KMS-11 (cell line): ENCODE results near the gene NFIL3.

Experiments used
- H2AFZ ChIP-seq: fragments of 200-600 bp; sonication (generic); 2 replicates; pipeline ENCODE4 v1.6.1; 2016; ENCODE audit warnings: antibody characterized with exemption, mixed run types, low read depth
- H3K27ac ChIP-seq: fragments of 200-600 bp; sonication (generic); 2 replicates; pipeline ENCODE4 v1.6.1; 2016; ENCODE audit warnings: mild to moderate bottlenecking, mixed run types
- H3K27me3 ChIP-seq: fragments of 200-600 bp; sonication (generic); 2 replicates; pipeline ENCODE4 v1.6.1; 2017; ENCODE audit warnings: mild to moderate bottlenecking, low read depth, mixed run types, moderate library complexity; ENCODE audit not compliant: insufficient read depth
- H3K36me3 ChIP-seq: fragments of 200-600 bp; sonication (generic); 2 replicates; pipeline ENCODE4 v1.6.1; 2017; ENCODE audit warnings: mild to moderate bottlenecking, mixed run types; ENCODE audit not compliant: insufficient read depth
- H3K4me1 ChIP-seq: fragments of 200-600 bp; sonication (generic); 2 replicates; pipeline ENCODE4 v1.6.1; 2016; ENCODE audit warnings: mild to moderate bottlenecking, low read depth, mixed run types; ENCODE audit not compliant: poor library complexity, severe bottlenecking
- H3K4me2 ChIP-seq: fragments of 200-600 bp; sonication (generic); 2 replicates; pipeline ENCODE4 v1.7.0; 2016; ENCODE audit warnings: mild to moderate bottlenecking, mixed run types
- H3K4me3 ChIP-seq: fragments of 200-600 bp; sonication (generic); IDR thresholded peaks from 2 replicates; pipeline ENCODE4 v1.6.1; 2017; ENCODE audit warnings: low read depth, low read length, mixed read lengths; ENCODE audit not compliant: insufficient read depth
- H3K79me2 ChIP-seq: fragments of 200-600 bp; sonication (generic); 2 replicates; pipeline ENCODE4 v1.6.1; 2016; ENCODE audit warnings: low read depth, mixed run types; ENCODE audit not compliant: insufficient read depth
- H3K9ac ChIP-seq: fragments of 200-600 bp; sonication (generic); 2 replicates; pipeline ENCODE4 v1.6.1; 2016; ENCODE audit warnings: mild to moderate bottlenecking, mixed run types
- H4K20me1 ChIP-seq: fragments of 200-600 bp; sonication (generic); 2 replicates; pipeline ENCODE4 v1.6.1; 2016; ENCODE audit warnings: mild to moderate bottlenecking, mixed run types; ENCODE audit not compliant: insufficient read depth
- CTCF ChIP-seq: fragments of 200-600 bp; sonication (generic); conservative IDR thresholded peaks from 2 replicates; pipeline ENCODE4 v1.6.1; 2017; ENCODE audit warnings: low read depth, mild to moderate bottlenecking, antibody characterized with exemption, low read length, moderate library complexity, mixed read lengths

The NFIL3 gene

GRCh38 chr9:91411096-91411771, 12.4 kb downstream of the NFIL3 start:
- no peak overlapping the region for H3K4me3 ChIP-seq
- peaks cover 83% of the 10 kb centered on the region for H3K79me2 ChIP-seq

GRCh38 chr9:91410161-91410560, 13.5 kb downstream of the NFIL3 start:
- TF ChIP-seq CTCF = no peak
- peaks cover 15% of the 10 kb centered on the region; the same call in 1 of the 2 replicates for H3K36me3 ChIP-seq
- no peak overlapping the region for H3K27ac ChIP-seq
- H3K9ac ChIP-seq = no peak overlapping the region
- H4K20me1 ChIP-seq = peaks cover 17% of the 10 kb centered on the region; the same call in 1 of the 2 replicates
- H3K27me3 ChIP-seq = no peaks in the 10 kb centered on the region
- H2AFZ ChIP-seq = no peak overlapping the region
- H3K79me2 ChIP-seq = peaks cover 72% of the 10 kb centered on the region
- no peak overlapping the region for H3K4me2 ChIP-seq
- H3K4me3 ChIP-seq = no peak overlapping the region
- H3K4me1 ChIP-seq = peaks cover 29% of the 10 kb centered on the region

More at GRCh38 chr9:91411096-91411771, 12.4 kb downstream of the NFIL3 start:
- H3K27me3 ChIP-seq = no peaks in the 10 kb centered on the region
- H3K4me2 ChIP-seq = no peak overlapping the region
- peaks cover 34% of the 10 kb centered on the region for H3K4me1 ChIP-seq
- H2AFZ ChIP-seq = no peak overlapping the region
- H3K27ac ChIP-seq = no peak overlapping the region
- no peak overlapping the region for H3K9ac ChIP-seq
- TF ChIP-seq CTCF = no peak
- H4K20me1 ChIP-seq = peaks cover 26% of the 10 kb centered on the region
- peaks cover 15% of the 10 kb centered on the region; the same call in 1 of the 2 replicates for H3K36me3 ChIP-seq

GRCh38 chr9:91408475-91408874, 15.2 kb downstream of the NFIL3 start:
- no peak overlapping the region for H3K4me2 ChIP-seq
- no peak overlapping the region for H2AFZ ChIP-seq
- no peaks in the 10 kb centered on the region for H3K27me3 ChIP-seq
- H3K36me3 ChIP-seq = peaks cover 15% of the 10 kb centered on the region; the same call in 1 of the 2 replicates
- H3K9ac ChIP-seq = no peak overlapping the region
- no peak overlapping the region for H3K4me3 ChIP-seq
- TF ChIP-seq CTCF = no peak
- no peak overlapping the region for H3K27ac ChIP-seq
- peaks cover 15% of the 10 kb centered on the region for H3K4me1 ChIP-seq
- peaks cover 16% of the 10 kb centered on the region; the same call in 1 of the 2 replicates for H4K20me1 ChIP-seq
- peaks cover 55% of the 10 kb centered on the region for H3K79me2 ChIP-seq

DNA sequence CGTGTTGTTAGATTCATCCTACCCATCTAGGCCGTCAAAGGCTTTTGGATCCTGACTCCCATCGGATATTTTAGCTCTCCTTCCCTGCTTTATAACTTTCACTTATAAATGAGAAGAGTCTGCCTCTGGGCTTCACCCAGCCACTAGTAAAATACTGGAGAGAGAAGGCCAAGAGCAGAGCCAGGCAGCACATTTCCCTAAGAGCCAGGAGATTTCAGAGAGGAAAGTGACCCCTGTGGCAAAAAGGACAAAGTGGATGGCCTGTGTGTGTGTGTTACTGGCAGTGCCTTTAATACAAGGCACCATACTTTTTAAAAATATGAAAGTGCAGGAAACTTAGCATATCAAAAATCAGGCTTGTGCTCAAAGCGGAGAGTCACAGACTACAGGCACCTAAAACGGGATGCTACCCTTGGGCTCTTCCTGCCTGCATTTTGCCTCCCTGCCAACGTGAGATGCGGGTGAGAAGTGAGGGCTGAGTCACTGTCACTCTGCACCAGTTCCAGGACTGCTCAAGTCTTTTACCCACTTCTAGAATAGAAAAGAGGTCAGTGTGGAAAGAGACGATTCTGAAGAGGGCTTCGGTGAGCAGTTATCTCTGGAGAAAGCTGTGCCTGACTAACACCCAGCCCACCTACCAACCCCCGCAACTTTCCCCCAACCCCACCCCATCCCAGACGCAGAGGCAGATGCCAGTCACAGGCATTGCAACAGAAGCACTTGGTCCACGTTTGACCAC, 15.9 kb downstream of the NFIL3 start:
- peaks cover 12% of the 10 kb centered on the region for H3K4me1 ChIP-seq
- peaks cover 48% of the 10 kb centered on the region for H3K79me2 ChIP-seq
- no peak for TF ChIP-seq CTCF
- no peak overlapping the region for H3K4me3 ChIP-seq
- H4K20me1 ChIP-seq = peaks cover 13% of the 10 kb centered on the region; the same call in 1 of the 2 replicates
- no peaks in the 10 kb centered on the region for H3K27me3 ChIP-seq
- no peak overlapping the region for H2AFZ ChIP-seq
- H3K27ac ChIP-seq = no peak overlapping the region
- H3K9ac ChIP-seq = no peak overlapping the region
- peaks cover 15% of the 10 kb centered on the region; the same call in 1 of the 2 replicates for H3K36me3 ChIP-seq
- H3K4me2 ChIP-seq = no peak overlapping the region
